ENCODE data around the gene REX1BD. TPM values are rescaled to one million over a fixed set of nuclear protein-coding genes. Genes with fewer than 3 reads are reported as not detected.

REX1BD gene
- total and polyA plus RNA-seq, 2 of the 13 experiments (the other 11 are each of a cell fraction or from before 2014, with no cell fraction given): 7.5 to 25.4 TPM

GRCh38 chr19:18605546-18606280 lies 17.1 kb downstream of the REX1BD start (continued):
- TF ChIP-seq ARID4A (CRISPR knock-in tag; IDR thresholded peaks at IDR 0.05; ENCODE audit: borderline replicate concordance) (0 out of 2 replicates have a peak, but pooled peaks have one; percentile 32), AKAP8 (CRISPR knock-in tag; IDR thresholded peaks at IDR 0.05) (0 out of 2 replicates have a peak, but pooled peaks have one; percentile 25), TIGD3 (CRISPR knock-in tag; IDR thresholded peaks at IDR 0.05; ENCODE audit: borderline replicate concordance) (no peak), ZNF646 (CRISPR knock-in tag; IDR thresholded peaks at IDR 0.05) (peak; percentile 67), HNF1B (CRISPR knock-in tag; IDR thresholded peaks at IDR 0.05) (peak; percentile 42; the same call in 1 of the 2 replicates), ZNF547 (CRISPR knock-in tag; IDR thresholded peaks at IDR 0.05) (peak; percentile 51; the same call in 1 of the 2 replicates), HNF4A (CRISPR knock-in tag; IDR thresholded peaks at IDR 0.05) (peak; percentile 45), ZNF235 (CRISPR knock-in tag; IDR thresholded peaks at IDR 0.05; ENCODE audit: borderline replicate concordance) (no peak), ZNF12 (CRISPR knock-in tag; IDR thresholded peaks at IDR 0.05) (0 out of 2 replicates have a peak, but pooled peaks have one; percentile 34), HMGXB4 (CRISPR knock-in tag; IDR thresholded peaks at IDR 0.05; ENCODE audit: borderline replicate concordance in 1 of 2, low read depth in 1 of 2) (peak in 1 of 2 experiments; percentile 48; a peak in 1 of 4 replicates)
